K562 (cell line): ENCODE data around the gene SLC7A9. TPM values are rescaled to one million over a fixed set of nuclear protein-coding genes. Genes with fewer than 3 reads are reported as not detected.
A peak's percentile ranks its signal among the peaks of the same experiment; 100 is the strongest.
"Not testable (repeated sequence)": the region's sequence is repeated elsewhere in the genome, so short reads cannot be mapped to it uniquely, and the experiment has no call there.

Source experiments
- ATAC-seq: fragments of 200-7000 bp; cut with Tn5 transposase; 3 replicates; pipeline ENCODE4 v1.9.1; 2020; ENCODE audit warnings: moderate library complexity
- BruUV-seq: library from RNA; stranded (reverse); fragments of 400-500 nt; replicated peaks from 2 replicates; lab custom pipeline; 2021; lab: Mats Ljungman, UMichigan
- CTCF ChIA-PET: fragments of 300-600 bp; formaldehyde crosslinking; extraction: SDS; loops from one replicate; lab custom pipeline; 2021; ENCODE audit warnings: low intra/inter-chr PET ratio; lab: Yijun Ruan, JAX
- POLR2A ChIA-PET: fragments of 300-600, 350-650 bp; sonication (Branson Sonifier 250); formaldehyde crosslinking; extraction: SDS; loops from one replicate; lab custom pipeline; 2021; ENCODE audit warnings: antibody characterized with exemption, inconsistent platforms; lab: Yijun Ruan, JAX
- DNase-seq, 4 experiments: peaks; one replicate each; pipeline versions ENCODE4 v3.0.0 to v3.0.0-alpha.2; 2011 to 2018; ENCODE audit warnings: low spot score in 3 of 4, mixed read lengths in 3 of 4; ENCODE audit errors: extremely low read depth in 1 of 4
- FAIRE-seq: peaks from 2 replicates; lab custom pipeline; 2011; peaks lifted over from hg19 to GRCh38; lab: Jason Lieb, UNC
- H2AFZ ChIP-seq: 2 replicates; pipeline ENCODE4 v1.6.0; 2011; ENCODE audit warnings: low read depth, low read length, control low read depth, inconsistent platforms
- H3K27ac ChIP-seq: fragments of 200-600 bp; 3 replicates; pipeline ENCODE4 v1.8.0; 2011; ENCODE audit warnings: low read depth, mild to moderate bottlenecking, control low read depth, inconsistent platforms, low read length, moderate library complexity, mixed read lengths; ENCODE audit errors: extremely low read depth
- H3K27me3 ChIP-seq, 2 experiments: fragments of 300-600 bp in 1 of 2; 2 replicates in 1 of 2; 3 replicates in 1 of 2; pipeline versions ENCODE4 v1.6.0 to v1.8.0; 2011; ENCODE audit warnings: inconsistent platforms in 2 of 2, low read length in 2 of 2, mild to moderate bottlenecking in 1 of 2, mixed read lengths in 1 of 2, moderate library complexity in 1 of 2; ENCODE audit not compliant: control insufficient read depth in 2 of 2, insufficient read depth in 2 of 2
- H3K36me3 ChIP-seq: fragments of 300-600 bp; 3 replicates; pipeline ENCODE4 v1.8.0; 2011; ENCODE audit warnings: mild to moderate bottlenecking, low read length, inconsistent platforms; ENCODE audit not compliant: control insufficient read depth, insufficient read depth
- H3K4me1 ChIP-seq, 2 experiments: fragments of 200-600 bp in 1 of 2; replicated peaks in 1 of 2; 2 replicates in 1 of 2; 3 replicates in 1 of 2; pipeline versions ENCODE4 v1.5.1 to v1.8.0; 2011; ENCODE audit warnings: inconsistent platforms in 2 of 2, low read length in 2 of 2, mild to moderate bottlenecking in 1 of 2, mixed read lengths in 1 of 2, moderate library complexity in 1 of 2; ENCODE audit not compliant: control insufficient read depth in 2 of 2, insufficient read depth in 2 of 2
- H3K4me2 ChIP-seq: 2 replicates; pipeline ENCODE4 v1.6.1; 2011; ENCODE audit warnings: low read length, control low read depth, inconsistent platforms, mixed read lengths; ENCODE audit not compliant: insufficient read depth
- H3K4me3 ChIP-seq: fragments of 200-600 bp; sonication (generic), shearing (Covaris generic); 2 replicates; pipeline ENCODE4 v1.5.1; 2016; ENCODE audit warnings: control low read depth, inconsistent platforms
- H3K79me2 ChIP-seq: fragments of 200-600 bp; 3 replicates; pipeline ENCODE4 v1.8.0; 2011; ENCODE audit warnings: low read length, inconsistent platforms; ENCODE audit not compliant: control insufficient read depth, insufficient read depth
- H3K9ac ChIP-seq, 2 experiments: 2 replicates each; pipeline versions ENCODE4 v1.6.0 to v1.6.1; 2011; ENCODE audit warnings: low read depth in 2 of 2, low read length in 2 of 2, control low read depth in 1 of 2, inconsistent platforms in 1 of 2, mild to moderate bottlenecking in 1 of 2, mixed read lengths in 1 of 2; ENCODE audit not compliant: insufficient read depth in 1 of 2
- H3K9me1 ChIP-seq: one replicate; pipeline ENCODE4 v1.6.0; 2011; ENCODE audit warnings: inconsistent platforms, mild to moderate bottlenecking, low read length, moderate library complexity; ENCODE audit not compliant: control insufficient read depth, insufficient read depth
- H3K9me3 ChIP-seq: replicated peaks from 2 replicates; pipeline ENCODE4 v1.5.1; 2011; ENCODE audit warnings: low read depth, low read length, inconsistent platforms; ENCODE audit not compliant: control insufficient read depth, insufficient read depth
- H4K20me1 ChIP-seq: replicated peaks from 2 replicates; pipeline ENCODE4 v1.6.1; 2011; ENCODE audit warnings: low read length, inconsistent platforms, mixed read lengths; ENCODE audit not compliant: control insufficient read depth, insufficient read depth
- CTCF ChIP-seq, 3 experiments: IDR thresholded peaks in 2 of 3; conservative IDR thresholded peaks in 1 of 3; 2 replicates each; pipeline ENCODE4 v1.5.1; 2011 to 2012; ENCODE audit warnings: low read length in 3 of 3, mild to moderate bottlenecking in 3 of 3, control low read depth in 2 of 3, improper control_type of control experiment in 1 of 3, inconsistent platforms in 1 of 3, low read depth in 1 of 3, mixed read lengths in 1 of 3, moderate library complexity in 1 of 3; ENCODE audit not compliant: insufficient read depth in 2 of 3
- FOXA3 ChIP-seq, 2 experiments: fragments of 450-650 bp in 1 of 2; sonication (generic) in 1 of 2; formaldehyde crosslinking; IDR thresholded peaks in 1 of 2; conservative IDR thresholded peaks in 1 of 2; 2 replicates each; pipeline versions ENCODE4 v1.4.0 to v1.8.0; 2020 to 2022; ENCODE audit warnings: mild to moderate bottlenecking in 2 of 2, missing genetic modification reagents in 1 of 2
- WGBS: fragments of 100-300 bp; shearing (Covaris generic); methylation state at CpG from one replicate; pipeline ENCODE4 v1.1.6; 2016; ENCODE audit warnings: low coverage, mixed read lengths; ENCODE audit not compliant: insufficient coverage; ENCODE audit errors: missing lambda C conversion rate; 5-methylcytosine and 5-hydroxymethylcytosine counted together
- in situ Hi-C: fragments of 300-500 bp; cut with MboI; formaldehyde crosslinking; loops from 4 replicates; pipeline ENCODE4 v1.15.0; 2018; ENCODE audit warnings: inconsistent platforms, mixed read lengths
- intact Hi-C: fragments of 100-400 bp; cut with micrococcal nuclease; formaldehyde crosslinking; loops from 2 replicates; pipeline ENCODE4 v1.14.2; 2022
- polyA plus RNA-seq, 8 experiments: library from polyadenylated mRNA; depleted of rRNA in 4 of 8; stranded (reverse) in 5 of 8; unstranded in 3 of 8; fragments of >200 nt; fragmentation: Nextera tagmentation in 2 of 8; fragmentation: Illumina TruSeq in 1 of 8; extraction: Ambion mirVana in 2 of 8; extraction: Trizol in 1 of 8; gene quantifications; 2 replicates each; pipeline versions ENCODE4 v1.2.1 to v1.2.3, GENCODE V29; 2011 to 2014; ENCODE audit warnings: inconsistent platforms in 1 of 8, missing spikeins in 1 of 8
- total RNA-seq, 7 experiments: library from RNA; depleted of rRNA in 6 of 7; stranded (reverse); fragments of >200 nt in 6 of 7; fragmentation: Illumina TruSeq in 2 of 7; extraction: Trizol in 2 of 7; gene quantifications; 2 replicates each; pipeline versions ENCODE4 v1.2.1 to v1.2.3, GENCODE V29; 2011 to 2021; ENCODE audit warnings: low replicate concordance in 1 of 7

SLC7A9 gene
- total and polyA plus RNA-seq, 9 of the 15 experiments (the other 6 are each of a cell fraction or from before 2014, with no cell fraction given), result not detected

DNA sequence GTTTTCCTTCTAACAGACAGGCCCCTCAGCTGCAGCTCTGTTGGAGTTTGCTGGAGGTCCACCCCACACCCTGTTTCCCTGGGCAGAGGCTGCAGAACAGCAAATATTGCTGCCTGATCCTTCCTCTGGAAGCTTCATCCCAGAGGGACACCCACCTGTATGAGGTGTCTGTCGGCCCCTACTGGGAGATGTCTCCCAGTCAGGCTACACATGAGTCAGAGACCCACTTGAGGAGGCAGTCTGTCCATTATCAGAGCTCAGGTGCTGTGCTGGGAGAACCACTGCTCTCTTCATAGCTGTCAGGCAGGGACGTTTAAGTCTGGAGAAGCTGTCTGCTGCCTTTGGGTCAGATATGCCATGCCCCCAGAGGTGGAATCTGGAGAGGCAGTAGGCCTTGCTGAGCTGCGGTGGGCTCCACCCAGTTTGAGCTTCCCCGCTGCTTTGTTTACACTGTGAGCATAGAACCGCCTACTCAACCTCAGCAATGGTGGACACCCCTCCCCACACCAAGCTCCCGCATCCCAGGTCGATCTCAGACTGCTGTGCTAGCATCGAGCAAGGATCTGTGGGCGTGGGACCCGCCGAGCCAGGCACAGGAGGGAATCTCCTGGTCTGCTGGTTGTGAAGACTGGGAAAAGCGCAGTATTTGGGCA lies 82.3 kb downstream of the SLC7A9 start:
- H3K9me1 ChIP-seq, result not testable (repeated sequence)

More for the DNA sequence above, 82.3 kb downstream of the SLC7A9 start:
- Histone ChIP-seq H3K27me3 (peaks cover 5 to 28% of the 10 kb centered on the region in 2 experiments), H3K4me2 (peak overlapping the region; percentile 52)
- BruUV-seq, H3K9ac ChIP-seq, intact Hi-C loops, H3K4me3 ChIP-seq, in situ Hi-C loops, H4K20me1 ChIP-seq, H2AFZ ChIP-seq, H3K79me2 ChIP-seq, ATAC-seq, H3K4me1 ChIP-seq, CTCF ChIA-PET, H3K9me3 ChIP-seq, H3K27ac ChIP-seq, H3K36me3 ChIP-seq: not testable (repeated sequence)
- peak in 1 of 4 experiments; percentile 44 for DNase-seq
- POLR2A ChIA-PET, result interaction anchor here (0.6 to 1.1 kb wide), 2 partner anchors 8 to 179 kb away, joined by 3 to 5 read pairs; no protein-coding TSS in a partner anchor
- peak; percentile 67 for FAIRE-seq
- 3% methylated on average over 12 of the region's 12 CpGs for WGBS
- TF ChIP-seq CTCF (IDR thresholded peaks at IDR 0.05 in 2 of 3, conservative IDR thresholded peaks at IDR 0.05 in 1 of 3; ENCODE audit: insufficient read depth in 2 of 3, low read depth in 1 of 3, low read length in 3 of 3) (0 out of 6 replicates have a peak, but pooled peaks of 2 of the 3 experiments have one; percentile 2 to 19), FOXA3 (CRISPR knock-in tag; conservative IDR thresholded peaks at IDR 0.05 in 1 of 2, IDR thresholded peaks at IDR 0.05 in 1 of 2) (peak; percentile 65 to 93; a peak in 3 of 4 replicates)
